ENCODE results near the gene BEGAIN.

DNA sequence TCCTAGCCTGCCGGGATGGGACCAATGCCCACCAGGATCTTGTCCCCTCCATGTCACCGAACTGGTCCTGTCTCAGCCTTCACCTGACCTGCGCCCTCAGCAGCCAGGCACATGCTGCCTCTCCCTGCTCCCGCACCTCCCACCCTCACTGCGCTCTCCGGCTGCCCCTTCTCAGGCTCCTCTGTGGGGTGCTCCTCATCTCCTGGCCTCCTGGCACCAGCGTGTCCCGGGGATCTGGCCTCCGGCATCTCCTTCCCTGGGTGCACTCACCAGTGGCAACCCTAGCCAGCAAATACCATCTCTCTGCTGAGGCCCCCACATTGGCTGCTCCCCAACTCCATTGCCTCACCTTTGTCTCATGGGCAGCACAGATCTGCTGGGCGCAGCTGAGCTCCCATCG, 29.0 kb downstream of the BEGAIN start:
- TF ChIP-seq EZH2 (IDR thresholded peaks at IDR 0.05; ENCODE audit: borderline replicate concordance) (no peak), CTCF (IDR thresholded peaks at IDR 0.05; ENCODE audit: poor library complexity) (no peak)

All from hepatocyte (in vitro differentiated cells).